PC-3 (cell line): ENCODE results near the gene PDAP1. TPM values are rescaled to one million over a fixed set of nuclear protein-coding genes. Genes with fewer than 3 reads are reported as not detected.
A peak's percentile ranks its signal among the peaks of the same experiment; 100 is the strongest.

ENCODE experiments used
- ATAC-seq: fragments of 200-7000 bp; cut with Tn5 transposase; 2 replicates; pipeline ENCODE4 v1.9.1; 2020; ENCODE audit warnings: mild to moderate bottlenecking, moderate library complexity
- BruUV-seq: library from RNA; stranded (reverse); fragments of 400-500 nt; replicated peaks from 2 replicates; lab custom pipeline; 2021; lab: Mats Ljungman, UMichigan
- CTCF ChIA-PET: fragments of 300-600 bp; sonication (Branson Sonifier 250); formaldehyde crosslinking; loops from one replicate; lab custom pipeline; 2022; ENCODE audit warnings: antibody characterized with exemption; lab: Charles Lee
- POLR2A ChIA-PET: fragments of 300-600 bp; sonication (Branson Sonifier 250); formaldehyde crosslinking; loops from one replicate; lab custom pipeline; 2022; ENCODE audit warnings: antibody characterized with exemption; ENCODE audit not compliant: unreplicated experiment; lab: Charles Lee
- DNase-seq: peaks from one replicate; pipeline ENCODE4 v3.0.0-alpha.2; 2015
- H2AFZ ChIP-seq: fragments of 300-600 bp; sonication (generic); 2 replicates; pipeline ENCODE4 v1.6.0; 2016; ENCODE audit warnings: antibody characterized with exemption, low read length
- H3F3A ChIP-seq: fragments of 300-600 bp; sonication (generic); one replicate; pipeline ENCODE4 v1.6.0; 2017; ENCODE audit warnings: antibody characterized with exemption, low read length, control low read depth, mild to moderate bottlenecking; ENCODE audit not compliant: unreplicated experiment
- H3K27ac ChIP-seq: fragments of 300-600 bp; sonication (generic); 2 replicates; pipeline ENCODE4 v1.5.1; 2016; ENCODE audit warnings: mild to moderate bottlenecking, low read length
- H3K27me3 ChIP-seq: fragments of 300-600 bp; sonication (generic); 2 replicates; pipeline ENCODE4 v1.6.1; 2016; ENCODE audit warnings: low read length, mixed read lengths
- H3K36me3 ChIP-seq: fragments of 300-600 bp; sonication (generic); 2 replicates; pipeline ENCODE4 v1.6.1; 2016; ENCODE audit warnings: low read depth, mixed run types, low read length, mixed read lengths
- H3K4me1 ChIP-seq: fragments of 300-600 bp; sonication (generic); 2 replicates; pipeline ENCODE4 v1.5.1; 2016; ENCODE audit warnings: low read length; ENCODE audit not compliant: insufficient read depth
- H3K4me2 ChIP-seq: fragments of 300-600 bp; sonication (generic); 2 replicates; pipeline ENCODE4 v1.6.0; 2016; ENCODE audit warnings: low read length
- H3K4me3 ChIP-seq: fragments of 300-600 bp; sonication (generic); 2 replicates; pipeline ENCODE4 v1.5.1; 2016; ENCODE audit warnings: mild to moderate bottlenecking, low read length, mixed read lengths
- H3K79me2 ChIP-seq: fragments of 300-600 bp; sonication (generic); 2 replicates; pipeline ENCODE4 v1.6.1; 2017; ENCODE audit warnings: low read length, mixed read lengths
- H3K9ac ChIP-seq: fragments of 300-600 bp; sonication (generic); 2 replicates; pipeline ENCODE4 v1.6.0; 2016; ENCODE audit warnings: mild to moderate bottlenecking, low read length
- H3K9me2 ChIP-seq: fragments of 300-600 bp; sonication (generic); replicated peaks from 2 replicates; pipeline ENCODE4 v1.6.1; 2016; ENCODE audit warnings: mixed run types, low read length, mixed read lengths
- H3K9me3 ChIP-seq: fragments of 300-600 bp; sonication (generic); 2 replicates; pipeline ENCODE4 v1.6.1; 2016; ENCODE audit warnings: low read length, mixed read lengths
- H4K20me1 ChIP-seq: fragments of 300-600 bp; sonication (generic); 2 replicates; pipeline ENCODE4 v1.6.1; 2016; ENCODE audit warnings: low read length, mixed read lengths
- EZH2 ChIP-seq: fragments of 300-600 bp; sonication (generic); IDR thresholded peaks from one replicate; pipeline ENCODE4 v1.6.1; 2017; ENCODE audit warnings: antibody characterized with exemption, mild to moderate bottlenecking, low read length; ENCODE audit not compliant: unreplicated experiment
- EZH2phosphoT487 ChIP-seq: fragments of 300-600 bp; sonication (generic); IDR thresholded peaks from 2 replicates; pipeline ENCODE4 v1.6.1; 2018; ENCODE audit warnings: mild to moderate bottlenecking, antibody characterized with exemption, low read length, borderline replicate concordance
- intact Hi-C: fragments of 100-400 bp; cut with micrococcal nuclease; formaldehyde crosslinking; loops from 2 replicates; pipeline ENCODE4 v1.9.0; 2023
- total RNA-seq: library from RNA; depleted of rRNA; stranded (reverse); fragments of >200 nt; gene quantifications from 2 replicates; pipeline ENCODE4 v1.2.3, GENCODE V29; 2014
- TF ChIP-seq, protein P1 (sequence below): fragments of 300-600 bp; sonication (generic); conservative IDR thresholded peaks from 2 replicates; pipeline ENCODE4 v1.5.1; 2017; ENCODE audit warnings: antibody characterized with exemption, low read depth, mild to moderate bottlenecking, low read length

The PDAP1 gene
- total RNA-seq, 1 experiment from 2014 or later = 58.6 TPM

DNA sequence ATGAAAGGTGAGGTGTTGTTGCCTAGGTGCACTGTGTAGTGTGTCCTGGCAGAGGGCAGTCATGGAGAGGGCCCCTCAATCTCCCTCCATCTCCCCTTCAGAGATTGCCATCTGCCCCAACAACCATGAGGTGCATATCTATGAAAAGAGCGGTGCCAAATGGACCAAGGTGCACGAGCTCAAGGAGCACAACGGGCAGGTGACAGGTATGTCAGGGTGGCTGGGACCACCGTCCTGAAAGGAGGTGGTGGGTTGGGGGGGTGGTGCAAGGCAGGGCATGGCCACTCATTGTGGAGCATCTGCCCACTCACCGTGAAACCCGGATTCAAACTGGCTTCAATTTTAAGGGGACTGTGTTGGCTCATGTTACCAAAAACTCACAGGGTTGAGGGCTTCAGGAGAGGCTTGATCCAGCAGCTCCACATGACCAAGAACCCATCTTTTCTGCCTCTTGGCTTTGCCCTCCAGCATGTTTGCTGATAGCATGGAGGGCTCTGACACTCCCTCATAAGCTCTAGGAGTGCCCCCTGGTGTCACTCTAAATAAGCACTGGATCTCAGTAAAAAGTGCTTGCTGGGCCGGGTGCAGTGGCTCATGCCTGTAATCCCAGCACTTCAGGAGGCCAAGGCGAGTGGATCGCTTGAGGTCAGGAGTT lies 21.7 kb downstream of the PDAP1 start:
- ChIA-PET POLR2A (no interaction called here), CTCF (no interaction called here)
- no TSS peak for BruUV-seq
- H3K4me2 ChIP-seq = no peak overlapping the region
- H3K27ac ChIP-seq = no peak overlapping the region
- peaks cover 13% of the 10 kb centered on the region; the same call in 1 of the 2 replicates for H3K36me3 ChIP-seq
- no peak overlapping the region for H2AFZ ChIP-seq
- no peak overlapping the region for H3K9ac ChIP-seq
- no peaks in the 10 kb centered on the region for H4K20me1 ChIP-seq
- no peaks in the 10 kb centered on the region for H3K9me3 ChIP-seq
- peak; percentile 44 for ATAC-seq
- H3K79me2 ChIP-seq = peaks cover 7% of the 10 kb centered on the region; the same call in 1 of the 2 replicates
- DNase-seq = peak; percentile 48
- no peak overlapping the region for H3K4me3 ChIP-seq
- no peaks in the 10 kb centered on the region for H3K9me2 ChIP-seq
- intact Hi-C loops = no loop called here
- no peak for TF ChIP-seq EZH2phosphoT487
- TF ChIP-seq EZH2 = no peak
- TF ChIP-seq, protein P1, sequence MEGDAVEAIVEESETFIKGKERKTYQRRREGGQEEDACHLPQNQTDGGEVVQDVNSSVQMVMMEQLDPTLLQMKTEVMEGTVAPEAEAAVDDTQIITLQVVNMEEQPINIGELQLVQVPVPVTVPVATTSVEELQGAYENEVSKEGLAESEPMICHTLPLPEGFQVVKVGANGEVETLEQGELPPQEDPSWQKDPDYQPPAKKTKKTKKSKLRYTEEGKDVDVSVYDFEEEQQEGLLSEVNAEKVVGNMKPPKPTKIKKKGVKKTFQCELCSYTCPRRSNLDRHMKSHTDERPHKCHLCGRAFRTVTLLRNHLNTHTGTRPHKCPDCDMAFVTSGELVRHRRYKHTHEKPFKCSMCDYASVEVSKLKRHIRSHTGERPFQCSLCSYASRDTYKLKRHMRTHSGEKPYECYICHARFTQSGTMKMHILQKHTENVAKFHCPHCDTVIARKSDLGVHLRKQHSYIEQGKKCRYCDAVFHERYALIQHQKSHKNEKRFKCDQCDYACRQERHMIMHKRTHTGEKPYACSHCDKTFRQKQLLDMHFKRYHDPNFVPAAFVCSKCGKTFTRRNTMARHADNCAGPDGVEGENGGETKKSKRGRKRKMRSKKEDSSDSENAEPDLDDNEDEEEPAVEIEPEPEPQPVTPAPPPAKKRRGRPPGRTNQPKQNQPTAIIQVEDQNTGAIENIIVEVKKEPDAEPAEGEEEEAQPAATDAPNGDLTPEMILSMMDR = peak; percentile 56
- H3K4me1 ChIP-seq = no peaks in the 10 kb centered on the region
- no peaks in the 10 kb centered on the region for H3F3A ChIP-seq
- H3K27me3 ChIP-seq = no peaks in the 10 kb centered on the region

DNA sequence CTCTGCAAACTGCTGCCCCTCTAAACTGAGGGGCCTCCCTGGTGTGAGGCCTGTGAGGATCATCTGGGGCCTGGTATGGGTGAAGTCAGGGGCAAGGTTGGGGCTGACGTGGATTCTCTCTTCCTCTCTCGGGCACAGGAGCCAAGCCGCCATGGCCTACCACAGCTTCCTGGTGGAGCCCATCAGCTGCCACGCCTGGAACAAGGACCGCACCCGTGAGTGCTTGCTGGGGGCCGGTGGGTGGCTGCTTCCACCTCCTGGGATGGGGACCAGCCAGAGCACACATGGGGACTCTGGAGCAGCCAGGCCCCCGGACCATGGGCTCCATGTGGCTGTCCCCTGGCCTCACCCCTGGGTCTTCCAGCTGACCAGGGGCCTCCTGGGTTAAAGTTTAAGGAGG lies 22.8 kb downstream of the PDAP1 start:
- Histone ChIP-seq H3K9me2 (no peaks in the 10 kb centered on the region), H3K9ac (no peak overlapping the region), H3K79me2 (peaks cover 19% of the 10 kb centered on the region), H3K9me3 (no peaks in the 10 kb centered on the region), H3K27ac (no peak overlapping the region), H4K20me1 (peaks cover 3% of the 10 kb centered on the region; the same call in 1 of the 2 replicates), H3K27me3 (no peaks in the 10 kb centered on the region), H3F3A (no peaks in the 10 kb centered on the region), H3K4me3 (no peak overlapping the region), H2AFZ (no peak overlapping the region), H3K4me2 (no peak overlapping the region), H3K4me1 (no peaks in the 10 kb centered on the region), H3K36me3 (peaks cover 13% of the 10 kb centered on the region)
- intact Hi-C loops = no loop called here
- ChIA-PET CTCF (no interaction called here), POLR2A (no interaction called here)
- TF ChIP-seq EZH2 (no peak), EZH2phosphoT487 (no peak)
- TF ChIP-seq, protein P1 = no peak
- ATAC-seq = no peak
- no TSS peak for BruUV-seq
- DNase-seq = no peak

DNA sequence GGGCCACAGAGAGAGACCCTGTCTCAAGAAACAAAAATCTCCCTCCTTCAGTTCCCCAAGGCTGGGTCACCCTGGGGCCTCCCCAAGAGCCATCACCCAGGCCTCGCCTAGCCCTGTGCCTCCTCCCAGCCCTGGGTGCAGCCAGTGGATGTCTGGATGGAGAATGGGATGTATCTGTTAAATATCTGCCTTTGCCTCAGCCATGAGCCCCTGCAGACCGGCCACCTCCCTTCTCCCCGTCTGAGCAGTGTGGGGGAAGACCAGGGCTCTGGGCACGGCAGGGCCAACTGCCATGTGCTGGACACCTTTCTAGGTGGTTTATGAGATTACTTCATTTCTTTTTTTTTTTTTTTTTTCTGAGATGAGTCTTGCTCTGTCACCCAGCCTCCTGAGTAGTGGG lies 23.9 kb downstream of the PDAP1 start:
- Histone ChIP-seq H3K36me3 (peaks cover 17% of the 10 kb centered on the region), H2AFZ (no peak overlapping the region), H3K27me3 (no peaks in the 10 kb centered on the region), H3K9me3 (no peaks in the 10 kb centered on the region), H3F3A (no peaks in the 10 kb centered on the region), H3K27ac (no peak overlapping the region), H3K79me2 (peaks cover 29% of the 10 kb centered on the region), H3K9ac (no peak overlapping the region), H3K4me3 (no peak overlapping the region), H3K4me2 (no peak overlapping the region), H3K9me2 (no peaks in the 10 kb centered on the region), H3K4me1 (peaks cover 8% of the 10 kb centered on the region; the same call in 1 of the 2 replicates), H4K20me1 (peaks cover 10% of the 10 kb centered on the region; the same call in 1 of the 2 replicates)
- DNase-seq = no peak
- TF ChIP-seq, protein P1 = no peak
- TF ChIP-seq EZH2 = no peak
- no peak for TF ChIP-seq EZH2phosphoT487
- ChIA-PET CTCF (no interaction called here), POLR2A (no interaction called here)
- intact Hi-C loops = no loop called here
- no TSS peak for BruUV-seq
- peak; percentile 16; the same call in 1 of the 2 replicates for ATAC-seq
